Activated T-helper 17 cell treated with anti-CD3 and anti-CD28 coated beads, Interleukin-2, amount 50 U/mL, for 72 hours (primary cell): ENCODE results near the gene XKR7. TPM values are rescaled to one million over a fixed set of nuclear protein-coding genes. Genes with fewer than 3 reads are reported as not detected.

Experiments used
- ATAC-seq: fragments of 150-1000 bp; cut with Tn5 transposase; replicated peaks from 2 replicates; pipeline ENCODE4 v1.10.0; 2021; ENCODE audit warnings: mild to moderate bottlenecking, moderate library complexity
- H3K27ac Mint-ChIP-seq: one replicate; pipeline ENCODE4 v1.8.0; 2022; ENCODE audit warnings: mixed read lengths
- H3K27me3 Mint-ChIP-seq: one replicate; pipeline ENCODE4 v1.8.0; 2022; ENCODE audit warnings: mixed read lengths
- H3K36me3 Mint-ChIP-seq: one replicate; pipeline ENCODE4 v1.8.0; 2022; ENCODE audit warnings: low read depth, mild to moderate bottlenecking, mixed read lengths
- H3K4me1 Mint-ChIP-seq: one replicate; pipeline ENCODE4 v1.8.0; 2022; ENCODE audit warnings: mixed read lengths
- H3K4me3 Mint-ChIP-seq: one replicate; pipeline ENCODE4 v1.8.0; 2022; ENCODE audit warnings: mild to moderate bottlenecking, mixed read lengths
- H3K9me3 Mint-ChIP-seq: one replicate; pipeline ENCODE4 v1.8.0; 2022; ENCODE audit warnings: mixed read lengths
- total RNA-seq, 2 donors: library from RNA; stranded (reverse); gene quantifications; one replicate each; pipeline ENCODE4 v1.2.3, GENCODE V29; 2022

Gene XKR7
- total RNA-seq, 2 donors from 2014 or later, result 0.03 to 0.04 TPM

GRCh38 chr20:31981784-31982183 is 13.8 kb downstream of the XKR7 start:
- Mint-ChIP-seq H3K27me3 (peaks cover 9% of the 10 kb centered on the region), H3K9me3 (no peaks in the 10 kb centered on the region), H3K27ac (no peak overlapping the region), H3K4me3 (no peak overlapping the region), H3K4me1 (no peaks in the 10 kb centered on the region), H3K36me3 (no peaks in the 10 kb centered on the region)
- no peak for ATAC-seq

GRCh38 chr20:31984981-31985471 is 17.1 kb downstream of the XKR7 start:
- no peak for ATAC-seq
- Mint-ChIP-seq H3K4me1 (no peaks in the 10 kb centered on the region), H3K4me3 (no peak overlapping the region), H3K9me3 (no peaks in the 10 kb centered on the region), H3K27me3 (peaks cover 4% of the 10 kb centered on the region), H3K36me3 (no peaks in the 10 kb centered on the region), H3K27ac (no peak overlapping the region)

- H3K4me1 Mint-ChIP-seq, result no peaks in the 10 kb centered on the region
- no peak overlapping the region for H3K4me3 Mint-ChIP-seq
- H3K27me3 Mint-ChIP-seq, result no peaks in the 10 kb centered on the region
- H3K27ac Mint-ChIP-seq, result no peak overlapping the region
- no peaks in the 10 kb centered on the region for H3K9me3 Mint-ChIP-seq
- ATAC-seq, result peak; percentile 37
- no peaks in the 10 kb centered on the region for H3K36me3 Mint-ChIP-seq
Observed at GRCh38 chr20:31987744-31988143, 19.8 kb downstream of the XKR7 start.

- peaks cover 7% of the 10 kb centered on the region for H3K27me3 Mint-ChIP-seq
- peak; percentile 24 for ATAC-seq
Observed at GRCh38 chr20:31988430-31989015, 20.6 kb downstream of the XKR7 start.

GRCh38 chr20:31989030-31989645 is 21.2 kb downstream of the XKR7 start:
- Mint-ChIP-seq H3K4me3 (no peak overlapping the region), H3K27ac (no peak overlapping the region), H3K4me1 (no peaks in the 10 kb centered on the region), H3K27me3 (peaks cover 13% of the 10 kb centered on the region), H3K36me3 (no peaks in the 10 kb centered on the region), H3K9me3 (no peaks in the 10 kb centered on the region)
- ATAC-seq, result no peak

More at GRCh38 chr20:31988430-31989015, 20.6 kb downstream of the XKR7 start:
- H3K9me3 Mint-ChIP-seq, result no peaks in the 10 kb centered on the region
- no peak overlapping the region for H3K4me3 Mint-ChIP-seq
- H3K4me1 Mint-ChIP-seq, result no peaks in the 10 kb centered on the region
- no peaks in the 10 kb centered on the region for H3K36me3 Mint-ChIP-seq
- H3K27ac Mint-ChIP-seq, result no peak overlapping the region

- peaks cover 22% of the 10 kb centered on the region for H3K27me3 Mint-ChIP-seq
- no peaks in the 10 kb centered on the region for H3K36me3 Mint-ChIP-seq
- H3K4me1 Mint-ChIP-seq, result no peaks in the 10 kb centered on the region
- H3K27ac Mint-ChIP-seq, result no peak overlapping the region
- no peaks in the 10 kb centered on the region for H3K9me3 Mint-ChIP-seq
- H3K4me3 Mint-ChIP-seq, result no peak overlapping the region
- no peak for ATAC-seq
Observed at GRCh38 chr20:31990641-31991338, 22.8 kb downstream of the XKR7 start.

GRCh38 chr20:31991339-31991705 is 23.4 kb downstream of the XKR7 start:
- H3K27ac Mint-ChIP-seq, result no peak overlapping the region
- no peaks in the 10 kb centered on the region for H3K36me3 Mint-ChIP-seq
- H3K9me3 Mint-ChIP-seq, result no peaks in the 10 kb centered on the region
- no peaks in the 10 kb centered on the region for H3K4me1 Mint-ChIP-seq
- ATAC-seq, result no peak
- H3K4me3 Mint-ChIP-seq, result no peak overlapping the region
- H3K27me3 Mint-ChIP-seq, result peaks cover 27% of the 10 kb centered on the region

GRCh38 chr20:31992086-31992485 is 24.1 kb downstream of the XKR7 start:
- no peak overlapping the region for H3K27ac Mint-ChIP-seq
- H3K36me3 Mint-ChIP-seq, result no peaks in the 10 kb centered on the region
- H3K9me3 Mint-ChIP-seq, result no peaks in the 10 kb centered on the region
- peaks cover 34% of the 10 kb centered on the region for H3K27me3 Mint-ChIP-seq
- H3K4me1 Mint-ChIP-seq, result no peaks in the 10 kb centered on the region
- no peak for ATAC-seq
- no peak overlapping the region for H3K4me3 Mint-ChIP-seq

GRCh38 chr20:31996996-31997395 is 29.0 kb downstream of the XKR7 start:
- Mint-ChIP-seq H3K27ac (no peak overlapping the region), H3K36me3 (no peaks in the 10 kb centered on the region), H3K4me3 (no peak overlapping the region), H3K9me3 (no peaks in the 10 kb centered on the region), H3K4me1 (no peaks in the 10 kb centered on the region), H3K27me3 (peaks cover 34% of the 10 kb centered on the region)
- ATAC-seq, result no peak

GRCh38 chr20:31998246-31998645 is 30.3 kb downstream of the XKR7 start:
- Mint-ChIP-seq H3K27me3 (peaks cover 30% of the 10 kb centered on the region), H3K36me3 (no peaks in the 10 kb centered on the region), H3K4me3 (no peak overlapping the region), H3K27ac (no peak overlapping the region), H3K9me3 (no peaks in the 10 kb centered on the region), H3K4me1 (no peaks in the 10 kb centered on the region)
- no peak for ATAC-seq

- no peak for ATAC-seq
- Mint-ChIP-seq H3K36me3 (no peaks in the 10 kb centered on the region), H3K27me3 (no peaks in the 10 kb centered on the region), H3K4me3 (no peak overlapping the region), H3K27ac (no peak overlapping the region), H3K4me1 (no peaks in the 10 kb centered on the region), H3K9me3 (no peaks in the 10 kb centered on the region)
Observed at GRCh38 chr20:32003325-32003724, 35.4 kb downstream of the XKR7 start.

GRCh38 chr20:32004963-32005362 is 37.0 kb downstream of the XKR7 start:
- Mint-ChIP-seq H3K4me3 (no peak overlapping the region), H3K27ac (no peak overlapping the region), H3K9me3 (no peaks in the 10 kb centered on the region), H3K36me3 (no peaks in the 10 kb centered on the region), H3K4me1 (no peaks in the 10 kb centered on the region), H3K27me3 (no peaks in the 10 kb centered on the region)
- no peak for ATAC-seq

GRCh38 chr20:32006053-32006452 is 38.1 kb downstream of the XKR7 start:
- H3K4me1 Mint-ChIP-seq, result no peaks in the 10 kb centered on the region
- ATAC-seq, result no peak

GRCh38 chr20:32006841-32007786 is 39.2 kb downstream of the XKR7 start:
- Mint-ChIP-seq H3K4me1 (no peaks in the 10 kb centered on the region), H3K9me3 (no peaks in the 10 kb centered on the region), H3K4me3 (no peak overlapping the region), H3K27ac (no peak overlapping the region), H3K27me3 (no peaks in the 10 kb centered on the region), H3K36me3 (no peaks in the 10 kb centered on the region)
- no peak for ATAC-seq

More at GRCh38 chr20:32006053-32006452, 38.1 kb downstream of the XKR7 start:
- no peaks in the 10 kb centered on the region for H3K9me3 Mint-ChIP-seq
- no peak overlapping the region for H3K27ac Mint-ChIP-seq
- no peaks in the 10 kb centered on the region for H3K27me3 Mint-ChIP-seq
- H3K36me3 Mint-ChIP-seq, result no peaks in the 10 kb centered on the region
- no peak overlapping the region for H3K4me3 Mint-ChIP-seq
